Measurements from ENCODE around the gene SHCBP1L. TPM values are rescaled to one million over a fixed set of nuclear protein-coding genes. Genes with fewer than 3 reads are reported as not detected.
"Not testable (repeated sequence)": the region's sequence is repeated elsewhere in the genome, so short reads cannot be mapped to it uniquely, and the experiment has no call there.

Gene SHCBP1L
- total RNA-seq, 6 experiments from 2014 or later: not detected

- TF ChIP-seq POLR2A (IDR thresholded peaks at IDR 0.05) (no peak), CTCF (IDR thresholded peaks at IDR 0.05) (no peak)
- DNase-seq: no peak
- no peaks in the 10 kb centered on the region for H3K27me3 ChIP-seq
- H3K27ac ChIP-seq: no peak overlapping the region
- no peak overlapping the region for H3K4me3 ChIP-seq
- intact Hi-C loops (cut with DNase I): no loop called here
- H3K36me3 ChIP-seq: no peaks in the 10 kb centered on the region
- H3K9me3 ChIP-seq: no peaks in the 10 kb centered on the region
- no peak for ATAC-seq
- H3K4me1 ChIP-seq: no peaks in the 10 kb centered on the region
- WGBS (ENCODE audit: insufficient coverage, low coverage, low lambda C conversion rate, missing lambda C conversion rate): 93% methylated on average over 3 of the region's 3 CpGs
Measured at GRCh38 chr1:182913401-182913800, 39.6 kb downstream of the SHCBP1L start.

DNA sequence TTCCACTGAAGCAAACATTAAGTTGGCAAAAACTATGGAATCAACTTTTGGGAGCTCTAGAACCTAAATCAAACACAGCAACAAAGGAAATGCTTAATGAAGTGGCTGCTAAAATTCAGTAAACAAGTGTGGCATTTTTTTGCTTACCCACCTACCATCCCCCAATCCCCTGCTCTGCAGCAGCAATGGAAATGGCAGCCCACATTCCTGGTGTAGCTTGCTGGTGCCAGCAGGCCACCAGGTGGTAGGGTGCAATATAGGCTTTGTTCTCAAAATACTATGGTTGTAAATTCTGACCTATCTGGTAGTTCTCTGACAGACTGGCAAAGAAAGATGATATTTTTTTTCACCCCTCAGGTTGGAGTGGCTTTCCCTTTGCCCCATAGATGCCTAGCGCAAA is 42.8 kb downstream of the SHCBP1L start:
- TF ChIP-seq CTCF (IDR thresholded peaks at IDR 0.05) (no peak), POLR2A (IDR thresholded peaks at IDR 0.05) (no peak)
- Histone ChIP-seq H3K4me3 (no peak overlapping the region), H3K27ac (no peak overlapping the region), H3K27me3 (no peaks in the 10 kb centered on the region), H3K4me1 (no peaks in the 10 kb centered on the region), H3K9me3 (no peaks in the 10 kb centered on the region), H3K36me3 (no peaks in the 10 kb centered on the region)
- no peak for DNase-seq
- 100% methylated on average over 1 of the region's 1 CpG for WGBS (ENCODE audit: insufficient coverage, low coverage, low lambda C conversion rate, missing lambda C conversion rate)
- intact Hi-C loops (cut with DNase I): no loop called here
- no peak for ATAC-seq

DNA sequence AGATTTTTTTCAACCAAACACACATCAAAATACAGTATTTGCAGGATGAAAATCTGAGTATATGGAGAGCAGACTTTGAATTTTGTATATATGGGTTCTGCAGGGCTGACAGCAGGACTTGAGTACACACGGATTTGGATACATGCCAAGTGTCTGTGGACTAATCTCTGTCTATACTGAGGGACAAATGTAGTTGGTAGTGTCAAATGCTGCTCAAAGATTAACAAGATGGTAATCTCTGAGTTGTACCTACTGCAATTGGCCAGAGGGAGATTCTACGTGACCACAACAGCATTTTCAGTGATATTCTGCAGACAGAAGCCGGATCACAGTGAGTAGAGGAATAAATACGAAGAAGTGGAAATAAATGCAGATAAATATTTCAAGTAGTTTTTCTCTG is 43.4 kb downstream of the SHCBP1L start:
- Histone ChIP-seq H3K4me1 (no peaks in the 10 kb centered on the region), H3K27me3 (no peaks in the 10 kb centered on the region), H3K27ac (no peak overlapping the region), H3K36me3 (no peaks in the 10 kb centered on the region), H3K4me3 (no peak overlapping the region), H3K9me3 (no peaks in the 10 kb centered on the region)
- ATAC-seq (no peak), DNase-seq (no peak)
- WGBS (ENCODE audit: insufficient coverage, low coverage, low lambda C conversion rate, missing lambda C conversion rate): 56% methylated on average over 4 of the region's 4 CpGs
- intact Hi-C loops (cut with DNase I): no loop called here
- TF ChIP-seq CTCF (IDR thresholded peaks at IDR 0.05) (no peak), POLR2A (IDR thresholded peaks at IDR 0.05) (no peak)

- WGBS (ENCODE audit: insufficient coverage, low coverage, low lambda C conversion rate, missing lambda C conversion rate): 83% methylated on average over 2 of the region's 2 CpGs
- Histone ChIP-seq H3K9me3 (no peaks in the 10 kb centered on the region), H3K27me3 (no peaks in the 10 kb centered on the region), H3K27ac (no peak overlapping the region), H3K4me3 (no peak overlapping the region), H3K36me3 (no peaks in the 10 kb centered on the region), H3K4me1 (no peaks in the 10 kb centered on the region)
- intact Hi-C loops (cut with DNase I): no loop called here
- no peak for TF ChIP-seq CTCF (IDR thresholded peaks at IDR 0.05)
- no peak for TF ChIP-seq POLR2A (IDR thresholded peaks at IDR 0.05)
- no peak for ATAC-seq
- no peak for DNase-seq
Measured at GRCh38 chr1:182905321-182905720, 47.6 kb downstream of the SHCBP1L start.

- H3K27me3 ChIP-seq; ATAC-seq; intact Hi-C loops (cut with DNase I); H3K27ac ChIP-seq; H3K4me1 ChIP-seq; H3K4me3 ChIP-seq; H3K9me3 ChIP-seq; H3K36me3 ChIP-seq; DNase-seq: not testable (repeated sequence)
- 94% methylated on average over 5 of the region's 5 CpGs for WGBS (ENCODE audit: insufficient coverage, low coverage, low lambda C conversion rate, missing lambda C conversion rate)
Measured at GRCh38 chr1:182901946-182902345, 51.0 kb downstream of the SHCBP1L start.

Measured in right lobe of liver (tissue), 6 donors.